Right ventricle myocardium superior (tissue), 1 donor: Measurements from ENCODE around the gene PRSS12. TPM values are rescaled to one million over a fixed set of nuclear protein-coding genes. Genes with fewer than 3 reads are reported as not detected.

Experiments used
- ATAC-seq: fragments of 200-7000 bp; cut with Tn5 transposase; one replicate; pipeline ENCODE4 v1.9.1; 2020; ENCODE audit warnings: mild to moderate bottlenecking; ENCODE audit not compliant: poor library complexity
- DNase-seq: peaks from one replicate; pipeline ENCODE4 v3.0.0-alpha.2; 2020
- intact Hi-C: fragments of 100-400 bp; cut with DNase I; formaldehyde crosslinking; loops from one replicate; pipeline ENCODE4 v1.11.2; 2022
- total RNA-seq: library from RNA; stranded (reverse); fragmentation: NEBNext Ultra II Directional; extraction: Animal tissue kit (Norgen Biotek cat#: 25700); gene quantifications from one replicate; pipeline ENCODE4 v1.2.1, GENCODE V29; 2021
- donor health status: DM: no; HTN: yes; CAD: no; lungs with severe emphysema.

Gene PRSS12
- total RNA-seq, 1 donor from 2014 or later, result not detected

DNA sequence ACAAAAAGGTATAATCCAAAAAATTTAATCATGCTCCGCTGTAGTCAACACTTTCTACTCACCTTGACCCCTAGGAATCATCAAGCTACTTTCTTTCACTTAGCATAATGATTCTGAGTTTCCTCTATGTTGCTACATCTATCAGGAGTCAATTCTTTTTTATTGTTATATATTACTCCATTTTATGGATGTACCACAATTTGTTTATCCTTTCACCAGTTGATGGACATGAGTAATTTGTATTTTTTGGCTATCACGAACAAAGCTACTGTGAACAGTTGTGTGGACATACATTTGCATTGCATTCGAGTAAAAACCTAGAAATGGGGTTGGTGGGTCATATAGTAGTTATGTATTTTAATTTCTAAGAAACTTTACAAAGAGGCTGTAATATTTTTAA, 102.9 kb downstream of the PRSS12 start:
- DNase-seq (no peak), ATAC-seq (no peak)

DNA sequence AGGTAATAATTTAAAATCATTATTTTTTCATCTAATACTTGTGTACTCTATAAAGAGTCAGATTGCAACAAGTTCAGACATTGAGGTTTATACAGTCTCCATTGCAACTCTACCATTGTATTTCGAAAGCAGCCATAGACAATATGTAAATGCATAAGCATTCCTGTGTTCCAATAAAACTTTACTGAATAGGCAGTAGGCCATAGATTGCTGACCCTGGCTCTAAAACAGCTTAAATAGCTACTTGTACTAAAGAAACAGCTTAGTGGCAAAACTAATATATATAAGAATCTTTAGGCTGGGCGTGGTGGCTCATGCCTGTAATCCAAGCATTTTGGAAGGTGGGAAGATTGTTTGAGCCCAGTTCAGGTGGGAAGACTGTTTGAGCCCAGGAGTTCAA, 115.3 kb downstream of the PRSS12 start:
- intact Hi-C loops, result no loop called here
- DNase-seq, result no peak
- ATAC-seq, result no peak

More for the DNA sequence above, 102.9 kb downstream of the PRSS12 start:
- intact Hi-C loops, result no loop called here

DNA sequence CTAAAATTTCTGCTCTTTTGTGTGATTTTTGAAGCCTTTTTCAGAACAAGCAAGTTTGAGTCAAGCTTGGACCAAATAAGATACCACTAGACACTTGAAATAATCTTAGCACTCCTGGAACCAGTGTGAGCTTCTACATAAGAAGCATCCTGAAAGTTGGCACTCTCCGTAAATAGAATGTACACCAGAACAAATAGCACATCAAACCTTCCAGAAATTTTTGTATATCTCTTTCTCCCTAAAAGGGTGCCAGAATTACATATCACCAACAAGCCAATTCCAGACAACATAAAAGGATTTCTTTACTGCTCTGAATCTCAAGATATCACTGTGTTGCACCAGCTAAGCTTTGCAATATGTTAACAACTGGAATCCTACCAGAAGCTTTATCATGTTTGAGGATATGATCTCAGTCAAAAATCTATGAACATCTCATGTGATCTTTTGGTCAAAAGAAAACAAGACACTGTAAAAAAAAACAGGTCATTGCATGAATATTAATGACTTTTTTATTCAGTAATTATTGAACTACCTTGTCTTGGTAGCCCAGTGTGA, 117.2 kb downstream of the PRSS12 start:
- intact Hi-C loops, result no loop called here

More for the DNA sequence above, 117.2 kb downstream of the PRSS12 start:
- no peak for DNase-seq
- no peak for ATAC-seq
